GM18870 (cell line): ENCODE measurements around the gene FOXF2.

ENCODE experiments used
- ATAC-seq: cut with Tn5 transposase; IDR thresholded peaks from one replicate; pipeline ENCODE4 v1.9.1; 2021; ENCODE audit warnings: moderate library complexity; ENCODE audit not compliant: unreplicated experiment

Gene FOXF2

DNA sequence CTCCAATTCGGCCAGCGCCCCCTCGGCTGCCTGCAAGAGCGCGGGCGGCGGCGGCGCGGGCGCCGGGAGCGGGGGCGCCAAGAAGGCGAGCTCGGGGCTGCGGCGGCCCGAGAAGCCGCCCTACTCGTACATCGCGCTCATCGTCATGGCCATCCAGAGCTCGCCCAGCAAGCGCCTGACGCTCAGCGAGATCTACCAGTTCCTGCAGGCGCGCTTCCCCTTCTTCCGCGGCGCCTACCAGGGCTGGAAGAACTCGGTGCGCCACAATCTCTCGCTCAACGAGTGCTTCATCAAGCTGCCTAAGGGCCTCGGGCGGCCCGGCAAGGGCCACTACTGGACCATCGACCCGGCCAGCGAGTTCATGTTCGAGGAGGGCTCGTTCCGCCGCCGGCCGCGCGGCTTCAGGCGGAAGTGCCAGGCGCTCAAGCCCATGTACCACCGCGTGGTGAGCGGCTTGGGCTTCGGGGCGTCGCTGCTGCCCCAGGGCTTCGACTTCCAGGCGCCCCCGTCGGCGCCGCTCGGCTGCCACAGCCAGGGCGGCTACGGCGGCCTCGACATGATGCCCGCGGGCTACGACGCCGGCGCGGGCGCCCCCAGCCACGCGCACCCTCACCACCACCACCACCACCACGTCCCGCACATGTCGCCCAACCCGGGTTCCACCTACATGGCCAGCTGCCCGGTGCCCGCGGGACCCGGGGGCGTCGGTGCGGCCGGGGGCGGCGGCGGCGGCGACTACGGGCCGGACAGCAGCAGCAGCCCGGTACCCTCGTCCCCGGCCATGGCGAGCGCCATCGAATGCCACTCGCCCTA is 963 bp downstream of the FOXF2 start:
- no peak for ATAC-seq

DNA sequence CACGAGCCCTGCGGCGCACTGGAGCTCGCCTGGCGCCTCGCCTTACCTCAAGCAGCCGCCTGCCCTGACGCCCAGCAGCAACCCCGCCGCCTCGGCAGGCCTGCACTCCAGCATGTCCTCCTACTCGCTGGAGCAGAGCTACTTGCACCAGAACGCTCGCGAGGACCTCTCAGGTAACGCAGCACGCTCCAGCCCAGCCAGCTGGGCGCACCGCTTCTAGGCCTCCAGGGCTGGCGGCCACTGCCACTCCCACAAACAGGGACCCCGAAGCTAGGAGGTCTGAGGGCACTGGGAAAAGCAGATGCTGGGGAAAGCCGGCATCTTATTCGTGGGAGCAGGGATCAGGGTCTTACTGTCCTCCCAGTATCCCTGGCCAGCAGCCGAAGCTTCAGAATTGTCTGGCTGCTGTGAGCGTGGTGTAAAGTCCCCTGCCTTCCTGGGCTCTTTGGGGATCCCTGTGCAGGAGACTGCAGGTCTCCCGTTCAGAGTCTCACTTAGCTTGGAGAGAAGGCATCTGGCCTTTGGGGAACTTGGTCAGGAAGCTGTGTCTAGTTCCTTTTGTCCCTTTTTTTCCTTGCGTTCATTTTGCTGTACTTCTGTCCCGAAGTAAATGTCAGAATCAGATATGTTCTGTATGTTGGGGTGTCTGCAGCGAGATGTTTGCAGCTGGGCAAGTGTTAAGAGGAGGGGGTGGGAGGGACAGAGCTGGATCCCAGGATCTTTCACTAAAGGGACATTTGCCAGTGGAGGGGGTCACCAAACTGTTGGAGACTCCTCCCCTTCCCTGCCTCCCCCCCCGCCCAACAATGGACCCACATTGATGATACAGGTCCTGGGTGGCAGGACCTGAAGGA is 1.8 kb downstream of the FOXF2 start:
- ATAC-seq: no peak

DNA sequence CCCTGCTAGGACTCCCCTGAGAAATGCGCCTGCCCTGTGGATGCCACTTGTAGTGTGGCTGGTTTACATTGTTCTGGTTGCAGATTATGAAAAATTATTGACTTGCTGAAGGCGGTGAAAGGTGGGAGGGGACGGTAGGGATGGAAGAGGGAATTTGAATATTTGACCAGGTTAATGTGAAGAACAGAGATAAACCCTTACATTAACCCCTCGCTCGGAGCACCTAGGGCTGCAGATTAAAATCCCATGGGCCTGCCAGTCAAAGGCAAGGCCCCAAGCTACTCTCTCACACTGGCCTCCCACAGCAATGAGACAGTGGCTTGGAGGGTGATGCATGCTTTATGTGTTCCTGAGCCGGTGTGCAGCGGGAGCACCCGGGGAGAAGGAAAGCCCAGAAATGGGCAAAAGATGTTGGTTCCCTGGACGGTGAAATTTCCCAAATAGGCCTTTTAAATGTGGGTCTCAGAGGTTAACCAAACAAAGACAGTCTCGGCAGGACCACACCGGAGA is 2.5 kb downstream of the FOXF2 start:
- ATAC-seq: no peak

DNA sequence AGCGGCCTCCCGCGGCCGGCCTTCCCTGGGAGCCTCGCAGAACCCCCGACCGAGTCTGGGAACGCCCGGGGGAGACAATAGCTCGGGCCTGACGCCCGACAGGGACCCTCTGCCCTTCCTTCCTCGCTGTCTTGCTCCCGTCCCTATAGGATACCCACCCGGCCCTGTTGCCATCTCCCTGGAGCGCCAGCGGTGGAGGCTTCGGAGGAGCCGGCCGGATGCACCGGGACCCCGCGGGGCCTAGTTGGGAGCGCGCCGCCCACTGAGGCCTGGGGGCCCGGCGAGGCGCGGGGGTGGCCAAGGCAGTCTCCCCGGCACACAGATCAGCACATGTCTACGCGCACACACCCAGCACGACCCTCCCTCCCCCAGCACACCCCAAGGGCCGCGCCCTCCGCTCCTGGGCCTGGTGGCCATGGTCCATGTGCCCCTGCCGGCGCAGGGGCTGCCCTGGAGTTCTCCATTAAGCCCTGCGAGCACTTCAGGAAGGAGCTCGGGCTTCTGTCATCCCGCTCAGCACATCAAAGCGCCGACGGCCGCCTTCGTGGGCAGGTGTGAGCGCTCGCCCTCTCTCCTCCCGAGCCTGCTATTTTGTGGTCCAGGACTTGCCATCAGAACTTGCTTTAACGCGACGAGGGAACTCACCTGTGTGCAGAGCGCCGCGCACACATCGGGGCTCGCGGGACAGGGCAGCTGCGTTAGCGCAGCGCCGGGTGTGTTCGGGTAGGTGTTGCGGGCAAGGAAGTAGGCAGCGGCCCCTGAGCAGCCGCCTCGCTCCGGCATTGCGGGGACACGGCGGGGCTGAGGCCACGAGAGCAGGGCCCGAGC is 3.7 kb downstream of the FOXF2 start:
- ATAC-seq: no peak

- no peak for ATAC-seq
These were observed 4.4 kb downstream of the FOXF2 start for GRCh38 chr6:1393641-1394283.

GRCh38 chr6:1394514-1395463 is 5.4 kb downstream of the FOXF2 start:
- ATAC-seq: no peak

GRCh38 chr6:1395506-1395905 is 6.1 kb downstream of the FOXF2 start:
- no peak for ATAC-seq

- no peak for ATAC-seq
These were observed 6.8 kb downstream of the FOXF2 start for GRCh38 chr6:1395941-1396908.

GRCh38 chr6:1396952-1397868 is 7.8 kb downstream of the FOXF2 start:
- ATAC-seq: no peak

- no peak for ATAC-seq
These were observed 9.9 kb downstream of the FOXF2 start for GRCh38 chr6:1399085-1399780.

GRCh38 chr6:1400126-1400850 is 10.9 kb downstream of the FOXF2 start:
- ATAC-seq: no peak

DNA sequence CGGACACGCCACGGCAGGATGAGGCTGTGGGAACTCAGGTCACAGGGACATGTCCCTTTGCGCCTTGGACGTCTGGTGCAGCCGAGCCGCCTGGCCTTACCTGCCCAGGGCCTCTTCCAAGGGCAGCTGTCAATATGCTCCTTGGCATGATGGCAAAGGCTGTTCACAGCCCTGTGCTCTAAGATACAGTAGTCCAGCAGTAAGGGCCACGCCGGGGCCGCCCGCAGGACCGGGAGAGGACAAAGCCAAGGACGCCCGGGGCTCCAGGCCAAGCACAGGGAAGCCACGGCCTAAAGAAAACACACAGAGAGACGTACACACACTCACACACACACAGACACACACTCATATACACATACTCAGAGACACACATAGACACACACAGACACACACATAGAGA is 13.0 kb downstream of the FOXF2 start:
- no peak for ATAC-seq

- ATAC-seq: no peak
These were observed 13.5 kb downstream of the FOXF2 start for GRCh38 chr6:1402868-1403267.

- no peak for ATAC-seq
These were observed 14.7 kb downstream of the FOXF2 start for GRCh38 chr6:1403851-1404712.

GRCh38 chr6:1404713-1405098 is 15.3 kb downstream of the FOXF2 start:
- ATAC-seq: no peak
